A673 (cell line): ENCODE data around the gene C17orf113. TPM values are rescaled to one million over a fixed set of nuclear protein-coding genes. Genes with fewer than 3 reads are reported as not detected.
"Not testable (repeated sequence)": the region's sequence is repeated elsewhere in the genome, so short reads cannot be mapped to it uniquely, and the experiment has no call there.

Experiments
- BruUV-seq: library from RNA; stranded (reverse); fragments of 400-500 nt; replicated peaks from 2 replicates; lab custom pipeline; 2021; lab: Mats Ljungman, UMichigan
- CTCF ChIA-PET: fragments of 300-600 bp; sonication (Branson Sonifier 250); formaldehyde crosslinking; loops from one replicate; lab custom pipeline; 2022; ENCODE audit warnings: antibody characterized with exemption; lab: Charles Lee
- POLR2A ChIA-PET: fragments of 300-600 bp; sonication (Branson Sonifier 250); formaldehyde crosslinking; loops from one replicate; lab custom pipeline; 2022; ENCODE audit warnings: antibody characterized with exemption; ENCODE audit not compliant: low non-redundant PET; lab: Charles Lee
- DNase-seq: peaks from one replicate; pipeline ENCODE4 v3.0.0-alpha.2; 2015; ENCODE audit warnings: low spot score
- H3K27ac ChIP-seq: fragments of 200-600 bp; sonication (generic); 2 replicates; pipeline ENCODE4 v1.5.1; 2016; ENCODE audit warnings: mixed run types, low read depth, mild to moderate bottlenecking, mixed read lengths, antibody characterized with exemption, low read length; ENCODE audit not compliant: poor library complexity, severe bottlenecking
- H3K27me3 ChIP-seq: fragments of 200-600 bp; sonication (generic); replicated peaks from 2 replicates; pipeline ENCODE4 v1.6.1; 2017; ENCODE audit warnings: mixed run types, low read depth, mild to moderate bottlenecking, mixed read lengths, antibody characterized with exemption, low read length; ENCODE audit not compliant: insufficient read depth, poor library complexity
- H3K36me3 ChIP-seq: fragments of 200-600 bp; sonication (generic); 2 replicates; pipeline ENCODE4 v1.6.1; 2016; ENCODE audit warnings: mixed run types, mild to moderate bottlenecking, mixed read lengths, antibody characterized with exemption, low read length; ENCODE audit not compliant: insufficient read depth, poor library complexity, severe bottlenecking
- H3K4me1 ChIP-seq: fragments of 200-600 bp; sonication (generic); 2 replicates; pipeline ENCODE4 v1.6.1; 2017; ENCODE audit warnings: mixed run types, mild to moderate bottlenecking, mixed read lengths, antibody characterized with exemption, low read length; ENCODE audit not compliant: insufficient read depth, poor library complexity, severe bottlenecking
- H3K4me3 ChIP-seq: fragments of 200-600 bp; sonication (generic); 2 replicates; pipeline ENCODE4 v1.5.1; 2016; ENCODE audit warnings: low read depth, mixed run types, mild to moderate bottlenecking, mixed read lengths, low read length; ENCODE audit not compliant: poor library complexity, severe bottlenecking
- H3K9me3 ChIP-seq: fragments of 200-600 bp; sonication (generic); 2 replicates; pipeline ENCODE4 v1.6.1; 2016; ENCODE audit warnings: mixed run types, low read depth, mild to moderate bottlenecking, mixed read lengths, antibody characterized with exemption, low read length; ENCODE audit not compliant: poor library complexity, severe bottlenecking
- EZH2 ChIP-seq: fragments of 200-600 bp; sonication (generic); IDR thresholded peaks from 2 replicates; pipeline ENCODE4 v1.6.1; 2017; ENCODE audit warnings: borderline replicate concordance, low read depth, mild to moderate bottlenecking, mixed read lengths, antibody characterized with exemption, low read length; ENCODE audit not compliant: poor library complexity, severe bottlenecking
- intact Hi-C: fragments of 100-400 bp; cut with micrococcal nuclease; formaldehyde crosslinking; loops from one replicate; pipeline ENCODE4 v1.10.0; 2022; ENCODE audit not compliant: unreplicated experiment
- total RNA-seq: library from RNA; stranded (reverse); gene quantifications from 2 replicates; pipeline ENCODE4 v1.2.3, GENCODE V29; 2021
- TF ChIP-seq, protein P1 (sequence below): fragments of 300-800, 200-600 bp; sonication (generic); conservative IDR thresholded peaks from 2 replicates; pipeline ENCODE4 v1.5.1; 2017; ENCODE audit warnings: low read depth, mild to moderate bottlenecking, antibody characterized with exemption, low read length, moderate library complexity, mixed read lengths

Gene C17orf113
- total RNA-seq, 1 experiment from 2014 or later = 0.41 TPM

DNA sequence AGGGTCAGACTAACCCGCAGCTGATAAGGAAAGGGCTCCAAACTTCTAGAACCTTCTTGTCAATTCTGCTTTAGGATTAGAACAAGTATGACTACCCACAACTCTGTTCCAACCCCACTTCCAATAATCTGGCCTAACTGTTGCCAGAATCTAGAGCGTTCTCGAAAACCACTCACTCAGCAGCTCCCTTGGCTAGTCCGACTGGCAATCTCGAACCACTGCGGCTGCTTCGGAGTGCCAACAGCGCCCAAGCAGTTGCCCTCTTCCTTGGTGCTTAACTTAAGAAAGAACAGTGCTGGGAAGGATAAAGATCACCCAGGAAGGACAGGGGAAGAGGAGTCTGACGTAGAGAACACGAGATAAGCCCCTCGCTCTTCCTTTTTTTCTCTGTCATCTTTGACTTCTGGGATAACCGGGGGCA lies 34.0 kb downstream of the C17orf113 start:
- no peaks in the 10 kb centered on the region for H3K27me3 ChIP-seq
- no peaks in the 10 kb centered on the region for H3K9me3 ChIP-seq
- peak; percentile 6 for DNase-seq
- ChIA-PET CTCF (no interaction called here), POLR2A (no interaction called here)
- peak overlapping the region; percentile 94 for H3K27ac ChIP-seq
- no peak for TF ChIP-seq EZH2
- TF ChIP-seq, protein P1, sequence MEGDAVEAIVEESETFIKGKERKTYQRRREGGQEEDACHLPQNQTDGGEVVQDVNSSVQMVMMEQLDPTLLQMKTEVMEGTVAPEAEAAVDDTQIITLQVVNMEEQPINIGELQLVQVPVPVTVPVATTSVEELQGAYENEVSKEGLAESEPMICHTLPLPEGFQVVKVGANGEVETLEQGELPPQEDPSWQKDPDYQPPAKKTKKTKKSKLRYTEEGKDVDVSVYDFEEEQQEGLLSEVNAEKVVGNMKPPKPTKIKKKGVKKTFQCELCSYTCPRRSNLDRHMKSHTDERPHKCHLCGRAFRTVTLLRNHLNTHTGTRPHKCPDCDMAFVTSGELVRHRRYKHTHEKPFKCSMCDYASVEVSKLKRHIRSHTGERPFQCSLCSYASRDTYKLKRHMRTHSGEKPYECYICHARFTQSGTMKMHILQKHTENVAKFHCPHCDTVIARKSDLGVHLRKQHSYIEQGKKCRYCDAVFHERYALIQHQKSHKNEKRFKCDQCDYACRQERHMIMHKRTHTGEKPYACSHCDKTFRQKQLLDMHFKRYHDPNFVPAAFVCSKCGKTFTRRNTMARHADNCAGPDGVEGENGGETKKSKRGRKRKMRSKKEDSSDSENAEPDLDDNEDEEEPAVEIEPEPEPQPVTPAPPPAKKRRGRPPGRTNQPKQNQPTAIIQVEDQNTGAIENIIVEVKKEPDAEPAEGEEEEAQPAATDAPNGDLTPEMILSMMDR = no peak
- intact Hi-C loops = no loop called here
- H3K4me1 ChIP-seq = no peaks in the 10 kb centered on the region
- H3K36me3 ChIP-seq = no peaks in the 10 kb centered on the region
- no TSS peak for BruUV-seq
- H3K4me3 ChIP-seq = peak overlapping the region; percentile 79

DNA sequence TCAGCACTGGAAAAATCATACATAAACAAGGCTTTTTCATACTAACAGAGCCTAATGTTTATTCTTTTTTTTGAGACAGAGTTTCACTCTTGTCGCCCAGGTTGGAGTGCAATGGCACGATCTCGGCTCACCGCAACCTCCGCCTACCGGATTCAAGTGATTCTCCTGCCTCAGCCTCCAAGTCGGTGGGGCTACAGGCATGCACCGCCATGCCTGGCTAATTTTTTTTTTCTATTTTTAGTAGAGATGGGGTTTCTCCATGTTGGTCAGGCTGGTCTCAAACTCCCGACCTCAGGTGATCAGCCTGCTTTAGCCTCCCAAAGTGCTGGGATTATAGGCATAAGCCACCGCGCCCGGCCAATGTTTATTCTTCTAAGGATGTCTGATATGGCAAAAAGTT lies 36.7 kb downstream of the C17orf113 start:
- H3K27ac ChIP-seq, H3K4me1 ChIP-seq, BruUV-seq, H3K9me3 ChIP-seq, intact Hi-C loops, H3K36me3 ChIP-seq, H3K4me3 ChIP-seq, H3K27me3 ChIP-seq, CTCF ChIA-PET, DNase-seq: not testable (repeated sequence)
- POLR2A ChIA-PET = interaction anchor here (0.7 kb wide), 1 partner anchor 118 kb away, joined by 5 read pairs; no protein-coding TSS in a partner anchor

DNA sequence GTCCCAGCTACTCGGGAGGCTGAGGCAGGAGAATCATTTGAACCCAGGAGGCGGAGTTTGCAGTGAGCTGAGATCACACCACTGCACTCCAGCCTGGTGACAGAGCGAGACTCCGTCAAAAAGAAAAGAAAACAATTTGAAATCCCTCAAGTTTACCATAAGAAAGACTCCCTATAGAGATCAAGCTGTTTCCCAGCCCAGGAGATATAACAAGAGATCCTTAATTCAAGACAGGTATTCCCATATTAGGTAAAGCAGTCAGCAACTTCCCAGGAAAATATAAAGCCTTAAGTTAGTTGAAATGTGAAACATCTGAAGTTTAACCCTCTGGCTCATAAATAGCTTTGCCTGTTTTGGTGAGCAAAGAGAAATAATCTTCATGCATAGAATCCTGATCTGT lies 38.0 kb downstream of the C17orf113 start:
- not testable (repeated sequence) for BruUV-seq

DNA sequence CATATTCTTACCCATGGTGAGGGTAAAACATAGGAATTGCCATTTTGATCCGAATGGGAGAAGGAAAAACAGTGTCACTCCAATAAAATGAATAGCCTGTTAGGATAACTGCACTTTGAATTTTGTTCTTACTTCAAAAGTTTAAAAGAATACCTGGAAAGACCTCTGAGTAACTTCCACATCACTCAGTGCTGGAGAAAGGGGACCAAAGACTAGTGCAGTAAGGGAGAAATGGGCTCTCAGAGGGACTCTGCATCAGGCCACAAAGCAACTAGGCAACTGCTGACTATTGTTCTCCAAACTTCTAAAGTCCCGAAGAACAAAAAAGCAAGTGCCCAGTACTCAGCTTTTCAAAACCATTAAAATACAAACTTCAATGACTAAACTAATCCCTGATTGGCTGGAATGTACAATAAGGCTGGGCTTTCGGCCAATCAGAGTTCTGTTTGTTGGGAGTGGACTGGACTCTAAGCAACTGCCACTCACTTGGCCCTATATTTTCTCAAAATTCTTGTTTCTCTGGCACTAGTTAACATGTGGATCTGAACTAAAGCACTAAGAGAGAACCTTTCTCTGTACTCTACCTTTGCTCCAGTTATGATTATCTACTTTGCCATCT lies 39.4 kb downstream of the C17orf113 start:
- no peaks in the 10 kb centered on the region for H3K4me1 ChIP-seq
- intact Hi-C loops = no loop called here
- no peak overlapping the region for H3K27ac ChIP-seq
- H3K9me3 ChIP-seq = no peaks in the 10 kb centered on the region
- no peaks in the 10 kb centered on the region for H3K36me3 ChIP-seq
- no TSS peak for BruUV-seq
- TF ChIP-seq EZH2 = no peak
- TF ChIP-seq, protein P1 = no peak
- no peaks in the 10 kb centered on the region for H3K27me3 ChIP-seq
- H3K4me3 ChIP-seq = no peak overlapping the region
- ChIA-PET POLR2A (no interaction called here), CTCF (no interaction called here)
- DNase-seq = peak; percentile 10

More for the DNA sequence above, 38.0 kb downstream of the C17orf113 start:
- intact Hi-C loops, POLR2A ChIA-PET, H3K9me3 ChIP-seq, H3K4me1 ChIP-seq, H3K27me3 ChIP-seq, H3K4me3 ChIP-seq, H3K36me3 ChIP-seq, DNase-seq, CTCF ChIA-PET, H3K27ac ChIP-seq: not testable (repeated sequence)

DNA sequence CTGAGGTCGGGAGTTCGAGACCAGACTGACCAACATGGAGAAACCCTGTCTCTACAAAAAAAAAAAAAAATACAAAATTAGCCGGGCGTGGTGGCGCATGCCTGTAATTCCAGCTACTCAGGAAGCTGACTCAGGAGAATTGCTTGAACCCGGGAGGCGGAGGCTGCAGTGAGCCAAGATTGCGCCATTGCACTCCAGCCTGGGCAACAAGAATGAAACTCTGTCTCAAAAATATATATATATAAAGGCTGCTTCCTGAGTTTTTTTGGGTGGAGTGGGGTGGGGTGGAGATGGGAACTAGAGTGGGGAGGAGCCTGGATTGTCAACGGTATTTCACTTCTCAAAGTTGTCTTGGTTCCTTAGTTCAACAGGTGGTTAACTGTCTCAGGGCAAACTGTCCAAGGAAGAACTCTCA lies 40.1 kb downstream of the C17orf113 start:
- H3K36me3 ChIP-seq, DNase-seq, H3K4me1 ChIP-seq, BruUV-seq, CTCF ChIA-PET, intact Hi-C loops, POLR2A ChIA-PET, H3K9me3 ChIP-seq, H3K27me3 ChIP-seq, H3K4me3 ChIP-seq, H3K27ac ChIP-seq: not testable (repeated sequence)
